Activated T-cell treated with anti-CD3 and anti-CD28 coated beads, Interleukin-2, amount 50 U/mL, for 72 hours (primary cell): ENCODE results near the gene MINPP1. TPM values are rescaled to one million over a fixed set of nuclear protein-coding genes. Genes with fewer than 3 reads are reported as not detected.

ENCODE experiments used
- ATAC-seq, 2 donors: fragments of 150-1000 bp; cut with Tn5 transposase; replicated peaks in 1 of 2; 2 replicates each; pipeline ENCODE4 v1.10.0; 2021; ENCODE audit warnings: moderate library complexity in 2 of 2, mild to moderate bottlenecking in 1 of 2
- DNase-seq, 2 donors: peaks; one replicate each; pipeline ENCODE4 v3.0.0; 2021 to 2022; ENCODE audit warnings: mixed read lengths in 1 of 2
- H3K27ac Mint-ChIP-seq: one replicate; pipeline ENCODE4 v1.8.0; 2022; ENCODE audit warnings: mild to moderate bottlenecking, moderate library complexity, mixed read lengths
- H3K27me3 Mint-ChIP-seq: one replicate; pipeline ENCODE4 v1.8.0; 2022; ENCODE audit warnings: low read depth, mixed read lengths
- H3K36me3 Mint-ChIP-seq, 2 donors: one replicate each; pipeline ENCODE4 v1.8.0; 2022; ENCODE audit warnings: mixed read lengths in 2 of 2, mild to moderate bottlenecking in 1 of 2; ENCODE audit not compliant: insufficient read depth in 2 of 2
- H3K4me1 Mint-ChIP-seq: one replicate; pipeline ENCODE4 v1.8.0; 2022; ENCODE audit warnings: low read depth, mixed read lengths
- H3K4me3 Mint-ChIP-seq, 2 donors: one replicate each; pipeline ENCODE4 v1.8.0; 2022; ENCODE audit warnings: mild to moderate bottlenecking in 2 of 2, mixed read lengths in 2 of 2, moderate library complexity in 2 of 2
- H3K9me3 Mint-ChIP-seq, 2 donors: one replicate each; pipeline ENCODE4 v1.8.0; 2022; ENCODE audit warnings: mixed read lengths in 2 of 2
- total RNA-seq, 2 donors: library from RNA; stranded (reverse); gene quantifications; one replicate each; pipeline ENCODE4 v1.2.3, GENCODE V29; 2022

The MINPP1 gene
- total RNA-seq, 2 donors from 2014 or later: 10.5 to 12.4 TPM

GRCh38 chr10:87534173-87534858 is 29.6 kb downstream of the MINPP1 start:
- Mint-ChIP-seq H3K9me3 (peaks cover 0 to 1% of the 10 kb centered on the region in 2 donors), H3K4me3 (no peak overlapping the region), H3K27ac (no peak overlapping the region), H3K36me3 (peaks cover 4 to 15% of the 10 kb centered on the region in 2 donors), H3K4me1 (peaks cover 13% of the 10 kb centered on the region), H3K27me3 (no peaks in the 10 kb centered on the region)
- DNase-seq (no peak), ATAC-seq (no peak)

DNA sequence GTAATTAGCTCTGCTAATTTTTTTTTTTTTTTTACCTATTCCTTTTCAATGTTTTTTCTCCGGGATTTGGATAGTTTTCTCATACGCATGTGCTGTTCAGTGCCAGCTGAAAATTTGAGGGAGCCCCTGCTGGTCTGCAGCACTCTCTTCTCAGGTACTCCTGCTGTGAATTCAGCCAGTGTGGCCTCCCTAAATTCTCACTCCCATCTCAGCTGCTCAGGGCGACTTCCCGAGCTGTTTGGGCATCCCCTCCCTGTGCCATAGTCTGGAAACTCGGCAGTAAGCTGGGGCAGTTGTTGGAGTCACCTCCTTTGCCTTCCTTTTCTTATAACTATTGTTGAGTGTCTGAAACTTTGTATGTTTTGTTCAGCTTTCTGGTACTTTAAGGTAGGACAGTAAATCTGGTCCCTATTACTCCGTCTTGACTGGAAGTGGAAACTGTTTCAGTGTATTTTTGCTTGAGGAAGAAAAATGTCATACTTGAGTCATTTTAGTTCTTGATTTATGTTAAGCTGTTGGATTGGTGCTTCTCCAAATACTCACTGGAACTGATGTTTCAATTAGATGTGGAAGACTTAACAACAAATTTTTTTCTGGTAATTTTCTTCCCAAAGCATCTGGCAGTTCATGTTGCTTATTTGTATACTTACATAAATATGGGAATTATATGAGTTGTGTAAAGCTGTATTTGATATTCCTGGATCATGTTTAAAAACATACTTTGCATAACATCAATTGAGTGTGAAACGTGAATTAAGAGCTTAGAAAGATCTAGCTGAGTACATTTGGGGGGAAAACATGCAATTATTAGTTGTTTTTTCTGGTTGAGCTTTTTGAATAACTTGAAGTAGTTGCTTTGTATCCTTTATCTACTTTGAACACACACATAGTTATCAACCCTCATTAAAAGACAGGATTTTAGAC is 33.7 kb downstream of the MINPP1 start:
- ATAC-seq (no peak), DNase-seq (no peak)
- H3K4me1 Mint-ChIP-seq: peaks cover 13% of the 10 kb centered on the region
- H3K9me3 Mint-ChIP-seq: peaks cover 6 to 9% of the 10 kb centered on the region in 2 donors
- no peaks in the 10 kb centered on the region for H3K27me3 Mint-ChIP-seq
- H3K27ac Mint-ChIP-seq: no peak overlapping the region
- no peak overlapping the region for H3K4me3 Mint-ChIP-seq
- peaks cover 15 to 28% of the 10 kb centered on the region in 2 donors for H3K36me3 Mint-ChIP-seq

DNA sequence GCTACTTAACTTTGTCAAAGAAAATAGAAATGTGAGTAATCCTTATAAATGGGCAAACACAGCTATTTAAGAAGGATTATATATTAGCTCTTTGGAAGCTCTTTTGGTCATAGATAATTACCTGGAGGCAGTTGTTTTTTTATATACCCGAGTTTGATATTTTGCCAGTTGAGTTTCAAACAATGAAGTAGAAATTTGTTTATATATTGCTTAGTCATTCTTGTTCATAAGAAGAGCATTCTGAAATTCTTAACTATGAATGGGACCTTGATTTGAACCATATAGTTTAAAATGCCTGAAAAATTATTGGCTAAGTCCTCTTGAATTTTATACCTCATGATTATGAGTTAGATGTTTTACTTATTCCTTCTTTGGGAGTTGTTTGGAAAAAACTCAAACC is 36.4 kb downstream of the MINPP1 start:
- no peak overlapping the region for H3K27ac Mint-ChIP-seq
- H3K9me3 Mint-ChIP-seq: peaks cover 6 to 9% of the 10 kb centered on the region in 2 donors
- H3K4me3 Mint-ChIP-seq: no peak overlapping the region
- peaks cover 15 to 28% of the 10 kb centered on the region in 2 donors for H3K36me3 Mint-ChIP-seq
- DNase-seq (no peak), ATAC-seq (no peak)
- H3K4me1 Mint-ChIP-seq: peaks cover 13% of the 10 kb centered on the region
- no peaks in the 10 kb centered on the region for H3K27me3 Mint-ChIP-seq

- Mint-ChIP-seq H3K4me1 (peaks cover 5% of the 10 kb centered on the region), H3K9me3 (peaks cover 6 to 9% of the 10 kb centered on the region in 2 donors), H3K27ac (no peak overlapping the region), H3K36me3 (peaks cover 15 to 25% of the 10 kb centered on the region in 2 donors), H3K27me3 (no peaks in the 10 kb centered on the region), H3K4me3 (no peak overlapping the region)
- no peak for DNase-seq
- no peak for ATAC-seq
Measured at GRCh38 chr10:87544721-87545120, 40.0 kb downstream of the MINPP1 start.

GRCh38 chr10:87545783-87546182 is 41.1 kb downstream of the MINPP1 start:
- no peak for DNase-seq
- Mint-ChIP-seq H3K36me3 (peaks cover 13 to 25% of the 10 kb centered on the region in 2 donors), H3K4me1 (peaks cover 10% of the 10 kb centered on the region), H3K27ac (no peak overlapping the region), H3K4me3 (no peak overlapping the region), H3K9me3 (peaks cover 6 to 9% of the 10 kb centered on the region in 2 donors), H3K27me3 (no peaks in the 10 kb centered on the region)
- no peak for ATAC-seq

GRCh38 chr10:87546210-87546609 is 41.5 kb downstream of the MINPP1 start:
- H3K36me3 Mint-ChIP-seq: peaks cover 13 to 23% of the 10 kb centered on the region in 2 donors
- peak in 1 of 2 donors; percentile 58 for ATAC-seq
- peaks cover 6 to 9% of the 10 kb centered on the region in 2 donors for H3K9me3 Mint-ChIP-seq
- no peaks in the 10 kb centered on the region for H3K27me3 Mint-ChIP-seq
- H3K4me3 Mint-ChIP-seq: no peak overlapping the region
- no peak overlapping the region for H3K27ac Mint-ChIP-seq
- no peak for DNase-seq
- peaks cover 14% of the 10 kb centered on the region for H3K4me1 Mint-ChIP-seq

- H3K4me1 Mint-ChIP-seq: peaks cover 21% of the 10 kb centered on the region
- peaks cover 10 to 16% of the 10 kb centered on the region in 2 donors for H3K36me3 Mint-ChIP-seq
- H3K4me3 Mint-ChIP-seq: no peak overlapping the region
- no peak for ATAC-seq
- DNase-seq: no peak
- no peaks in the 10 kb centered on the region for H3K27me3 Mint-ChIP-seq
- H3K27ac Mint-ChIP-seq: no peak overlapping the region
- H3K9me3 Mint-ChIP-seq: peaks cover 6 to 7% of the 10 kb centered on the region in 2 donors
Measured at GRCh38 chr10:87546971-87547413, 42.3 kb downstream of the MINPP1 start.

DNA sequence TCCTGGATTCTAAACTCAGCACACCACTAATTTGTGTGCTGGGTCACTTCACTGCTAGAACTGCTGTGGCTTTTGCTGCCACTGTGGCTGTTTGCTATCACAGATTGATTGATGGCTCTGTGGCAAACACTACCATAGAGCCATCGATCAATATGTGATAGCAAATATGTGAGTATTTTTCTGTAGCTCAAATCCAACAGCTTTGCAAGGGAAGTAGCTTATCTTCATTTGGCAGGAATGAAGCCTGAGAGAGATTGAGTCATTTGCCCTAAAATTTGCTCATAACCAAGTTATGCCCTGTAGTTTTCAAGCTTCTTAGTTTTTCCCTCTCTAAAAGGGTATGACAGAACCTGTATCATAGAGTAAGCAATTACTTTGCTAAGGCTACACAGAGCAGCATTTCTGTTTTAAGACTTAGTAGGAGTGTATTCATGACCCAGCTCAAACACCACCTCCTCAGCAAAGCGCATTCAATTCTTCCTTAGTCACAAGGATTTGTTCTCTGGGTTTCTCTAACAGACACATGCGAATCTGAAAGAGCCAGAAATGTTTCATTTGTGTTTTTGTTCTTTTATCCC is 43.1 kb downstream of the MINPP1 start:
- Mint-ChIP-seq H3K4me3 (no peak overlapping the region), H3K4me1 (peaks cover 23% of the 10 kb centered on the region), H3K36me3 (peaks cover 5 to 14% of the 10 kb centered on the region in 2 donors), H3K27me3 (no peaks in the 10 kb centered on the region), H3K27ac (no peak overlapping the region), H3K9me3 (peaks cover 2 to 3% of the 10 kb centered on the region in 2 donors)
- peak; percentile 65 to 85 for ATAC-seq
- DNase-seq: no peak

DNA sequence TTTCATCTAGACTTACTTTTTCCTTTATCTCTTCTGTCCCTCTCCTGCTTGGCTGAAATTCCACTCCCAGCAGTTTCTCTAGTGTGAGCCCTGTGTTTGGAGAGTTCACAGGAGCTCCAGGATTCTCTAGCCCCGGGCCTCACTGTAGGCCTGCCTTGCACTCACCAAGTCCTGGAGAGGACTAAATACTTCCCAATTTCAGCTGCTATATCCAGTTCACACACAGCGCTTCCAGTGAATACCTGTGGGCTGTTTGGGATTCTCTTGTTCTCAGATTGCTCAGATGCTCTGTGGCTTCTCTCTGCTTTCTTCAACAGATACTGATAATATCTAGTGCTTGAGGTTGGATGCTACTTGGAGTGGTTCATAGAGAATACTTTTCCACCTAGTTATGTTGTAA is 46.0 kb downstream of the MINPP1 start:
- peaks cover 0 to 1% of the 10 kb centered on the region in 2 donors for H3K9me3 Mint-ChIP-seq
- no peak for DNase-seq
- no peak overlapping the region for H3K4me3 Mint-ChIP-seq
- H3K27ac Mint-ChIP-seq: no peak overlapping the region
- H3K27me3 Mint-ChIP-seq: no peaks in the 10 kb centered on the region
- H3K4me1 Mint-ChIP-seq: peaks cover 23% of the 10 kb centered on the region
- H3K36me3 Mint-ChIP-seq: peaks cover 3 to 12% of the 10 kb centered on the region in 2 donors
- ATAC-seq: no peak

GRCh38 chr10:87551326-87551725 is 46.6 kb downstream of the MINPP1 start:
- H3K4me3 Mint-ChIP-seq: no peak overlapping the region
- peak; percentile 56 to 69 for ATAC-seq

GRCh38 chr10:87552248-87552929 is 47.7 kb downstream of the MINPP1 start:
- Mint-ChIP-seq H3K9me3 (peaks cover 0 to 1% of the 10 kb centered on the region in 2 donors), H3K4me1 (peaks cover 18% of the 10 kb centered on the region), H3K27ac (no peak overlapping the region), H3K36me3 (peaks cover 3 to 12% of the 10 kb centered on the region in 2 donors), H3K4me3 (no peak overlapping the region), H3K27me3 (no peaks in the 10 kb centered on the region)
- ATAC-seq: no peak
- DNase-seq: no peak

More at GRCh38 chr10:87551326-87551725, 46.6 kb downstream of the MINPP1 start:
- H3K27ac Mint-ChIP-seq: no peak overlapping the region
- no peaks in the 10 kb centered on the region for H3K27me3 Mint-ChIP-seq
- peaks cover 3 to 12% of the 10 kb centered on the region in 2 donors for H3K36me3 Mint-ChIP-seq
- peaks cover 0 to 1% of the 10 kb centered on the region in 2 donors for H3K9me3 Mint-ChIP-seq
- DNase-seq: no peak
- peaks cover 22% of the 10 kb centered on the region for H3K4me1 Mint-ChIP-seq

GRCh38 chr10:87557409-87557808 is 52.7 kb downstream of the MINPP1 start:
- DNase-seq: no peak
- peaks cover under 1% of the 10 kb centered on the region for H3K27me3 Mint-ChIP-seq
- H3K4me1 Mint-ChIP-seq: no peaks in the 10 kb centered on the region
- ATAC-seq: no peak
- peaks cover 3 to 6% of the 10 kb centered on the region in 2 donors for H3K36me3 Mint-ChIP-seq
- H3K4me3 Mint-ChIP-seq: no peak overlapping the region
- no peak overlapping the region for H3K27ac Mint-ChIP-seq
- H3K9me3 Mint-ChIP-seq: peaks cover 0 to 1% of the 10 kb centered on the region in 2 donors
